HG03095 (cell line): ENCODE results near the gene POLR3H.

Source experiments
- ATAC-seq: cut with Tn5 transposase; IDR thresholded peaks from one replicate; pipeline ENCODE4 v1.9.1; 2021; ENCODE audit warnings: moderate library complexity; ENCODE audit not compliant: unreplicated experiment

POLR3H gene

GRCh38 chr22:41522813-41523212 lies 21.5 kb downstream of the POLR3H start:
- ATAC-seq = no peak

GRCh38 chr22:41521126-41521525 lies 23.1 kb downstream of the POLR3H start:
- no peak for ATAC-seq

- ATAC-seq = no peak
These were observed 26.3 kb downstream of the POLR3H start for GRCh38 chr22:41518048-41518347.

GRCh38 chr22:41517172-41518047 lies 26.9 kb downstream of the POLR3H start:
- no peak for ATAC-seq

- no peak for ATAC-seq
These were observed 27.8 kb downstream of the POLR3H start for GRCh38 chr22:41516462-41516861.

GRCh38 chr22:41513391-41513790 lies 30.9 kb downstream of the POLR3H start:
- ATAC-seq = no peak

GRCh38 chr22:41512421-41513194 lies 31.7 kb downstream of the POLR3H start:
- no peak for ATAC-seq

- ATAC-seq = no peak
These were observed 32.7 kb downstream of the POLR3H start for GRCh38 chr22:41511521-41511968.

GRCh38 chr22:41508770-41509170 lies 35.5 kb downstream of the POLR3H start:
- no peak for ATAC-seq

- ATAC-seq = no peak
These were observed 36.8 kb downstream of the POLR3H start for GRCh38 chr22:41507330-41508063.

- no peak for ATAC-seq
These were observed 38.6 kb downstream of the POLR3H start for GRCh38 chr22:41505511-41506220.

GRCh38 chr22:41504816-41505215 lies 39.5 kb downstream of the POLR3H start:
- no peak for ATAC-seq

GRCh38 chr22:41504397-41504796 lies 39.9 kb downstream of the POLR3H start:
- ATAC-seq = no peak

GRCh38 chr22:41501209-41501608 lies 43.1 kb downstream of the POLR3H start:
- ATAC-seq = no peak

- ATAC-seq = no peak
These were observed 44.0 kb downstream of the POLR3H start for GRCh38 chr22:41500303-41500702.

- ATAC-seq = no peak
These were observed 44.5 kb downstream of the POLR3H start for GRCh38 chr22:41499624-41500280.

GRCh38 chr22:41498303-41498835 lies 45.9 kb downstream of the POLR3H start:
- ATAC-seq = no peak

GRCh38 chr22:41491374-41492100 lies 52.7 kb downstream of the POLR3H start:
- no peak for ATAC-seq

GRCh38 chr22:41488596-41489385 lies 55.5 kb downstream of the POLR3H start:
- ATAC-seq = no peak
